ENCODE measurements around the gene TTC28.
"Not testable (repeated sequence)": the region's sequence is repeated elsewhere in the genome, so short reads cannot be mapped to it uniquely, and the experiment has no call there.

The TTC28 gene

GRCh38 chr22:28478564-28478963, 201.1 kb downstream of the TTC28 start:
- DNase-seq = no peak

- DNase-seq = no peak
These were observed 202.1 kb downstream of the TTC28 start for GRCh38 chr22:28477556-28477955.

GRCh38 chr22:28474330-28474729, 205.3 kb downstream of the TTC28 start:
- DNase-seq = no peak

GRCh38 chr22:28473258-28473657, 206.4 kb downstream of the TTC28 start:
- no peak for DNase-seq

- DNase-seq = not testable (repeated sequence)
These were observed 212.6 kb downstream of the TTC28 start for GRCh38 chr22:28467055-28467454.

- DNase-seq = no peak
These were observed 213.2 kb downstream of the TTC28 start for GRCh38 chr22:28466399-28466798.

- DNase-seq = no peak
These were observed 213.8 kb downstream of the TTC28 start for GRCh38 chr22:28465841-28466240.

GRCh38 chr22:28464127-28464526, 215.5 kb downstream of the TTC28 start:
- no peak for DNase-seq

- not testable (repeated sequence) for DNase-seq
These were observed 216.2 kb downstream of the TTC28 start for GRCh38 chr22:28463408-28463807.

- no peak for DNase-seq
These were observed 216.7 kb downstream of the TTC28 start for GRCh38 chr22:28462901-28463300.

GRCh38 chr22:28462041-28462440, 217.6 kb downstream of the TTC28 start:
- no peak for DNase-seq

GRCh38 chr22:28454431-28455064, 225.1 kb downstream of the TTC28 start:
- no peak for DNase-seq

GRCh38 chr22:28450109-28450508, 229.5 kb downstream of the TTC28 start:
- no peak for DNase-seq

- no peak for DNase-seq
These were observed 230.6 kb downstream of the TTC28 start for GRCh38 chr22:28449041-28449440.

GRCh38 chr22:28448625-28449024, 231.0 kb downstream of the TTC28 start:
- DNase-seq = no peak

- DNase-seq = no peak
These were observed 235.0 kb downstream of the TTC28 start for GRCh38 chr22:28444659-28445058.

GRCh38 chr22:28443526-28443876, 236.1 kb downstream of the TTC28 start:
- no peak for DNase-seq

GRCh38 chr22:28442711-28443525, 236.7 kb downstream of the TTC28 start:
- DNase-seq = no peak

GRCh38 chr22:28442264-28442710, 237.4 kb downstream of the TTC28 start:
- DNase-seq = no peak

GRCh38 chr22:28441720-28442263, 237.8 kb downstream of the TTC28 start:
- no peak for DNase-seq

- DNase-seq = no peak
These were observed 238.8 kb downstream of the TTC28 start for GRCh38 chr22:28440592-28441390.

- no peak for DNase-seq
These were observed 241.4 kb downstream of the TTC28 start for GRCh38 chr22:28438183-28438768.

GRCh38 chr22:28435982-28436381, 243.7 kb downstream of the TTC28 start:
- no peak for DNase-seq

All from NCI-H1930 (cell line).